Right lobe of liver (tissue), 4 donors: ENCODE results near the gene CYB561D2.

Experiments
- POLR2A ChIP-seq: fragments of 450-650 bp; IDR thresholded peaks from one replicate; pipeline ENCODE4 v1.6.1; 2017; ENCODE audit warnings: antibody characterized with exemption, mild to moderate bottlenecking
- TF ChIP-seq, protein P1 (sequence below), 4 donors: fragments of 200-600 bp in 3 of 4; fragments of 450-650 bp in 1 of 4; IDR thresholded peaks; one replicate each; pipeline versions ENCODE4 v1.5.1 to v1.8.0; 2016 to 2022; ENCODE audit warnings: antibody characterized with exemption in 4 of 4, mild to moderate bottlenecking in 2 of 4
- donor health status: DM: no; HTN: no; CAD: no.
- donor health status: DM: no; HTN: no; CAD: no.
- donor health status: DM: no; HTN: yes; CAD: no.

DNA sequence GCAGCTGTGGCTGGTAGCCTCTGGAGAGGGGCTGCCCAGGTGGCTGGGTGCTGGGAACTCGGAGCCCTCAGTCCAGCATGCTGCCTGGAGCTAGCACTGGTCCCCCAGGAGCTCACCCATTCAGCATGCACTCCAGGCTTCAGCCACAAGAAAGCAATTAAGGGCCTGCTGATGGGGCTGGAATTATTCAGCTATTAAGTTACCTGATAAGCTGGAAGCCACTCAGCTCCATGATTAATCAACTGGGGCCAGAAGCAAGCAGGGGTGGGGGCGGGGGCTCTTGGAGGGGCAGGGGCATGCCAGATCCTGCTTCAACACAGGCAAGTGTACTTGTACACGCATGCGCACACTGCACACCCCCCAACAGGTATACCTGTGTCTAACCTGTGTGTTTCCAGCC is 30.7 kb downstream of the CYB561D2 start:
- TF ChIP-seq, protein P1, sequence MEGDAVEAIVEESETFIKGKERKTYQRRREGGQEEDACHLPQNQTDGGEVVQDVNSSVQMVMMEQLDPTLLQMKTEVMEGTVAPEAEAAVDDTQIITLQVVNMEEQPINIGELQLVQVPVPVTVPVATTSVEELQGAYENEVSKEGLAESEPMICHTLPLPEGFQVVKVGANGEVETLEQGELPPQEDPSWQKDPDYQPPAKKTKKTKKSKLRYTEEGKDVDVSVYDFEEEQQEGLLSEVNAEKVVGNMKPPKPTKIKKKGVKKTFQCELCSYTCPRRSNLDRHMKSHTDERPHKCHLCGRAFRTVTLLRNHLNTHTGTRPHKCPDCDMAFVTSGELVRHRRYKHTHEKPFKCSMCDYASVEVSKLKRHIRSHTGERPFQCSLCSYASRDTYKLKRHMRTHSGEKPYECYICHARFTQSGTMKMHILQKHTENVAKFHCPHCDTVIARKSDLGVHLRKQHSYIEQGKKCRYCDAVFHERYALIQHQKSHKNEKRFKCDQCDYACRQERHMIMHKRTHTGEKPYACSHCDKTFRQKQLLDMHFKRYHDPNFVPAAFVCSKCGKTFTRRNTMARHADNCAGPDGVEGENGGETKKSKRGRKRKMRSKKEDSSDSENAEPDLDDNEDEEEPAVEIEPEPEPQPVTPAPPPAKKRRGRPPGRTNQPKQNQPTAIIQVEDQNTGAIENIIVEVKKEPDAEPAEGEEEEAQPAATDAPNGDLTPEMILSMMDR (IDR thresholded peaks at IDR 0.05) = no peak
- no peak for TF ChIP-seq POLR2A
